HEK293 (cell line): ENCODE measurements around the gene FAM193A.
"Not testable (repeated sequence)": the region's sequence is repeated elsewhere in the genome, so short reads cannot be mapped to it uniquely, and the experiment has no call there.

ENCODE experiments used
- CTCF ChIA-PET: fragments of 350-600 bp; formaldehyde crosslinking; extraction: SDS; loops from one replicate; lab custom pipeline; 2021; ENCODE audit warnings: antibody characterized with exemption; lab: Yijun Ruan, JAX
- POLR2A ChIA-PET: fragments of 300-600 bp; formaldehyde crosslinking; extraction: SDS; loops from one replicate; lab custom pipeline; 2020; ENCODE audit warnings: antibody characterized with exemption, inconsistent platforms; lab: Yijun Ruan, JAX
- H3K27ac ChIP-seq: fragments of 200-500 bp; sonication (Bioruptor generic); 2 replicates; pipeline ENCODE4 v1.5.1; 2014; ENCODE audit warnings: low read depth, low read length, control low read depth, inconsistent platforms; ENCODE audit errors: extremely low read depth
- H3K36me3 ChIP-seq, 2 experiments: fragments of 200-500 bp in 1 of 2; sonication (Bioruptor generic) in 1 of 2; 1 replicate in 1 of 2; 2 replicates in 1 of 2; pipeline ENCODE4 v1.5.1; 2014 to 2017; ENCODE audit warnings: inconsistent platforms in 2 of 2, low read length in 2 of 2; ENCODE audit not compliant: control insufficient read depth in 2 of 2, insufficient read depth in 1 of 2
- H3K4me1 ChIP-seq: fragments of 200-500 bp; sonication (Bioruptor generic); 2 replicates; pipeline ENCODE4 v1.5.1; 2014; ENCODE audit warnings: mild to moderate bottlenecking, low read length, inconsistent platforms; ENCODE audit not compliant: control insufficient read depth, insufficient read depth
- H3K4me3 ChIP-seq: 2 replicates; pipeline ENCODE4 v1.5.1; 2011; ENCODE audit warnings: low read depth, mild to moderate bottlenecking, control low read depth, low read length, moderate library complexity
- H3K9me3 ChIP-seq: fragments of 200-500 bp; sonication (Bioruptor generic); 2 replicates; pipeline ENCODE4 v1.5.1; 2014; ENCODE audit warnings: low read depth, low read length, inconsistent platforms; ENCODE audit not compliant: control insufficient read depth, insufficient read depth
- GLIS1 ChIP-seq: fragments of 450-650 bp; formaldehyde crosslinking; IDR thresholded peaks from 2 replicates; pipeline ENCODE4 v1.5.1; 2016; ENCODE audit warnings: missing biosample characterization, missing genetic modification characterization
- KLF1 ChIP-seq: fragments of 450-650 bp; formaldehyde crosslinking; IDR thresholded peaks from 2 replicates; pipeline ENCODE4 v1.5.1; 2016; ENCODE audit warnings: missing biosample characterization, missing genetic modification characterization
- OVOL3 ChIP-seq: fragments of 450-650 bp; formaldehyde crosslinking; IDR thresholded peaks from 2 replicates; pipeline ENCODE4 v1.5.1; 2016; ENCODE audit warnings: missing biosample characterization, missing genetic modification characterization
- ZBTB17 ChIP-seq: fragments of 450-650 bp; formaldehyde crosslinking; IDR thresholded peaks from 2 replicates; pipeline ENCODE4 v1.5.1; 2016; ENCODE audit warnings: missing biosample characterization, missing genetic modification characterization
- ZNF292 ChIP-seq: fragments of 450-650 bp; formaldehyde crosslinking; IDR thresholded peaks from 2 replicates; pipeline ENCODE4 v1.5.1; 2016; ENCODE audit warnings: low read depth, missing biosample characterization, missing genetic modification characterization, borderline replicate concordance
- ZNF335 ChIP-seq: fragments of 450-650 bp; formaldehyde crosslinking; conservative IDR thresholded peaks from 2 replicates; pipeline ENCODE4 v1.5.1; 2016; ENCODE audit warnings: missing biosample characterization, missing genetic modification characterization
- ZNF350 ChIP-seq: fragments of 450-650 bp; formaldehyde crosslinking; IDR thresholded peaks from 2 replicates; pipeline ENCODE4 v1.5.0; 2017; ENCODE audit warnings: missing biosample characterization, mild to moderate bottlenecking, missing genetic modification characterization
- ZNF48 ChIP-seq: fragments of 450-650 bp; formaldehyde crosslinking; IDR thresholded peaks from 2 replicates; pipeline ENCODE4 v1.5.1; 2016; ENCODE audit warnings: missing biosample characterization, missing genetic modification characterization
- ZNF600 ChIP-seq: fragments of 450-650 bp; formaldehyde crosslinking; IDR thresholded peaks from 2 replicates; pipeline ENCODE4 v1.5.1; 2016; ENCODE audit warnings: missing biosample characterization, missing genetic modification characterization
- ZNF792 ChIP-seq: fragments of 450-650 bp; formaldehyde crosslinking; IDR thresholded peaks from 2 replicates; pipeline ENCODE4 v1.5.1; 2016; ENCODE audit warnings: missing biosample characterization, missing genetic modification characterization
- ZSCAN30 ChIP-seq: fragments of 450-650 bp; IDR thresholded peaks from 2 replicates; pipeline ENCODE4 v1.5.1; 2018; ENCODE audit warnings: missing biosample characterization, mild to moderate bottlenecking, missing genetic modification characterization, moderate library complexity
- TF ChIP-seq, protein P1 (sequence below): fragments of 450-650 bp; formaldehyde crosslinking; IDR thresholded peaks from 2 replicates; pipeline ENCODE4 v1.5.1; 2016; ENCODE audit warnings: missing biosample characterization, missing genetic modification characterization
- TF ChIP-seq, protein P2 (sequence below): fragments of 450-650 bp; formaldehyde crosslinking; IDR thresholded peaks from 2 replicates; pipeline ENCODE4 v1.5.1; 2017; ENCODE audit warnings: missing biosample characterization, missing genetic modification characterization
- TF ChIP-seq, protein P3 (sequence below): fragments of 450-650 bp; formaldehyde crosslinking; IDR thresholded peaks from 2 replicates; pipeline ENCODE4 v1.5.1; 2016; ENCODE audit warnings: missing biosample characterization, missing genetic modification characterization
- TF ChIP-seq, protein P4 (sequence below): fragments of 450-650 bp; formaldehyde crosslinking; IDR thresholded peaks from 2 replicates; pipeline ENCODE4 v1.5.1; 2017; ENCODE audit warnings: missing biosample characterization, missing genetic modification characterization

The FAM193A gene

DNA sequence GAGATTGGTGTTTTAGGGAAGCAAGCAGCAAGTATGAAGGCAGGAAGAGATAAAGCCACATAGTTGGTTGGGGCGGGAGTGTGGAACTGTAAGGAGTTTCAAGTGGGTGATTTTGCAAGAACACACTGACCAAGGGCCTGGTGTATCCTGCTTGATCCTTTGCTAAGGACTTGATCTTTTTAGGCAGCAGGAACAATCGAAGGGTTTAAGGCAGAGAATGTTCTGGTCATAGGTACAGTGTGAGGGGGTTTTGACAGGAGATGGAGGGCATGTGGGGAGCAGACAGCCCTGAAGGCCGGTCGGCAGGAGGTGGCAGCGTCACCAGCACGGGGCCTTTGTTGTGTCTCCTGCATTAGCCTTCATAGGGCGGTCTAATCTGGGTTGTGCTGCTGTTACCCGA, 54.7 kb downstream of the FAM193A start (continued):
- TF ChIP-seq, protein P1, sequence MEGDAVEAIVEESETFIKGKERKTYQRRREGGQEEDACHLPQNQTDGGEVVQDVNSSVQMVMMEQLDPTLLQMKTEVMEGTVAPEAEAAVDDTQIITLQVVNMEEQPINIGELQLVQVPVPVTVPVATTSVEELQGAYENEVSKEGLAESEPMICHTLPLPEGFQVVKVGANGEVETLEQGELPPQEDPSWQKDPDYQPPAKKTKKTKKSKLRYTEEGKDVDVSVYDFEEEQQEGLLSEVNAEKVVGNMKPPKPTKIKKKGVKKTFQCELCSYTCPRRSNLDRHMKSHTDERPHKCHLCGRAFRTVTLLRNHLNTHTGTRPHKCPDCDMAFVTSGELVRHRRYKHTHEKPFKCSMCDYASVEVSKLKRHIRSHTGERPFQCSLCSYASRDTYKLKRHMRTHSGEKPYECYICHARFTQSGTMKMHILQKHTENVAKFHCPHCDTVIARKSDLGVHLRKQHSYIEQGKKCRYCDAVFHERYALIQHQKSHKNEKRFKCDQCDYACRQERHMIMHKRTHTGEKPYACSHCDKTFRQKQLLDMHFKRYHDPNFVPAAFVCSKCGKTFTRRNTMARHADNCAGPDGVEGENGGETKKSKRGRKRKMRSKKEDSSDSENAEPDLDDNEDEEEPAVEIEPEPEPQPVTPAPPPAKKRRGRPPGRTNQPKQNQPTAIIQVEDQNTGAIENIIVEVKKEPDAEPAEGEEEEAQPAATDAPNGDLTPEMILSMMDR = no peak
- no peak for TF ChIP-seq ZNF292 (tag by site-specific recombination)
- TF ChIP-seq, protein P2, sequence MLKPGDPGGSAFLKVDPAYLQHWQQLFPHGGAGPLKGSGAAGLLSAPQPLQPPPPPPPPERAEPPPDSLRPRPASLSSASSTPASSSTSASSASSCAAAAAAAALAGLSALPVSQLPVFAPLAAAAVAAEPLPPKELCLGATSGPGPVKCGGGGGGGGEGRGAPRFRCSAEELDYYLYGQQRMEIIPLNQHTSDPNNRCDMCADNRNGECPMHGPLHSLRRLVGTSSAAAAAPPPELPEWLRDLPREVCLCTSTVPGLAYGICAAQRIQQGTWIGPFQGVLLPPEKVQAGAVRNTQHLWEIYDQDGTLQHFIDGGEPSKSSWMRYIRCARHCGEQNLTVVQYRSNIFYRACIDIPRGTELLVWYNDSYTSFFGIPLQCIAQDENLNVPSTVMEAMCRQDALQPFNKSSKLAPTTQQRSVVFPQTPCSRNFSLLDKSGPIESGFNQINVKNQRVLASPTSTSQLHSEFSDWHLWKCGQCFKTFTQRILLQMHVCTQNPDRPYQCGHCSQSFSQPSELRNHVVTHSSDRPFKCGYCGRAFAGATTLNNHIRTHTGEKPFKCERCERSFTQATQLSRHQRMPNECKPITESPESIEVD (tag by site-specific recombination) = no peak
- TF ChIP-seq ZNF48 (tag by site-specific recombination) = no peak
- TF ChIP-seq, protein P3, sequence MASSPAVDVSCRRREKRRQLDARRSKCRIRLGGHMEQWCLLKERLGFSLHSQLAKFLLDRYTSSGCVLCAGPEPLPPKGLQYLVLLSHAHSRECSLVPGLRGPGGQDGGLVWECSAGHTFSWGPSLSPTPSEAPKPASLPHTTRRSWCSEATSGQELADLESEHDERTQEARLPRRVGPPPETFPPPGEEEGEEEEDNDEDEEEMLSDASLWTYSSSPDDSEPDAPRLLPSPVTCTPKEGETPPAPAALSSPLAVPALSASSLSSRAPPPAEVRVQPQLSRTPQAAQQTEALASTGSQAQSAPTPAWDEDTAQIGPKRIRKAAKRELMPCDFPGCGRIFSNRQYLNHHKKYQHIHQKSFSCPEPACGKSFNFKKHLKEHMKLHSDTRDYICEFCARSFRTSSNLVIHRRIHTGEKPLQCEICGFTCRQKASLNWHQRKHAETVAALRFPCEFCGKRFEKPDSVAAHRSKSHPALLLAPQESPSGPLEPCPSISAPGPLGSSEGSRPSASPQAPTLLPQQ (tag by site-specific recombination) = no peak
- TF ChIP-seq GLIS1 (tag by site-specific recombination) = peak; percentile 41
- peak; percentile 91 for TF ChIP-seq ZNF600 (tag by site-specific recombination)
- peak; percentile 54 for TF ChIP-seq KLF1 (tag by site-specific recombination)
- TF ChIP-seq ZSCAN30 (tag by site-specific recombination) = no peak
- TF ChIP-seq ZNF335 (tag by site-specific recombination) = peak; percentile 33; the same call in 1 of the 2 replicates
- TF ChIP-seq OVOL3 (tag by site-specific recombination) = no peak
- TF ChIP-seq ZNF350 = no peak

DNA sequence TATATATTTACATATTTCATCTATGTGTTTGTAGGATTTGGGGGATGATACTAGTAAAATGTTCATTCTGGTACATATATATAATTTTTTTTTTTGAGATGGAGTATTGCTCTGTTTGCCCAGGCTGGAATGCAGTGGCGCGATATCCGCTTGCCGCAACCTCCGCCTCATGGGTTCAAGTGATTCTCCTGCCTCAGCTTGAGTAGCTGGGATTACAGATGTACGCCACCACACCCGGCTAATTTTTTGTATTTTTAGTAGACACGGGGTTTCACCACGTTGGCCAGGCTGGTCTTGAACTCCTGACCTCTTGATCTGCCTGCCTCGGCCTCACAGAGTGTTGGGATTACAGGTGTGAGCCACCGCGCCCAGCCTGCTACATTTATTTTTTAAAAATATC, 55.6 kb downstream of the FAM193A start:
- H3K4me3 ChIP-seq, POLR2A ChIA-PET, H3K27ac ChIP-seq, H3K4me1 ChIP-seq, H3K36me3 ChIP-seq, CTCF ChIA-PET, H3K9me3 ChIP-seq: not testable (repeated sequence)

DNA sequence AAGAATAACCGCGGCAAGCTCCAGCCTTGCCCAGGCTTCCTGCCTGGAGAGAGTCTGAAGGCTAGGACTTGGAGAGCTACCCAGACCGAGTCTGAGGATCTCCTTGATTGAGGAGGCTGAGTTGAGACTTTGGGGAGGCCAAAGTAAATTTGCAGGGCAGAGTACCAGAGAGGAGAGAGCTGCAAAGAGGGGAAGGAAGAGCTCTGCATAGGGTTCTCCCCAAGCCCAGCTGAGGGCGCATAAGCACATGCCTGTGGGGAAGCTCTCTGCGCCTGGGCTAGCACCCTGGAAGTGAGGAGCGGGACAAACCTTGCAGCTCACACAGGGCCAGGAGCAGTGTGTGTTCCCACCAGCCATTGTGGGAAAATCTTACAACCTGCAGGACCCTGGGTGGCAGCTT, 56.1 kb downstream of the FAM193A start:
- Histone ChIP-seq H3K4me1 (peaks cover 14% of the 10 kb centered on the region), H3K9me3 (no peaks in the 10 kb centered on the region), H3K27ac (no peak overlapping the region), H3K4me3 (no peak overlapping the region), H3K36me3 (peaks cover 0 to 7% of the 10 kb centered on the region in 2 experiments; a peak in 1 of 3 replicates)
- ChIA-PET POLR2A (no interaction called here), CTCF (interaction anchor here (0.5 kb wide), 1 partner anchor 52 kb away, joined by 4 read pairs; no protein-coding TSS in a partner anchor)
- TF ChIP-seq ZBTB17 (0 out of 2 replicates have a peak, but pooled peaks have one; percentile 23), ZNF792 (tag by site-specific recombination) (no peak)

DNA sequence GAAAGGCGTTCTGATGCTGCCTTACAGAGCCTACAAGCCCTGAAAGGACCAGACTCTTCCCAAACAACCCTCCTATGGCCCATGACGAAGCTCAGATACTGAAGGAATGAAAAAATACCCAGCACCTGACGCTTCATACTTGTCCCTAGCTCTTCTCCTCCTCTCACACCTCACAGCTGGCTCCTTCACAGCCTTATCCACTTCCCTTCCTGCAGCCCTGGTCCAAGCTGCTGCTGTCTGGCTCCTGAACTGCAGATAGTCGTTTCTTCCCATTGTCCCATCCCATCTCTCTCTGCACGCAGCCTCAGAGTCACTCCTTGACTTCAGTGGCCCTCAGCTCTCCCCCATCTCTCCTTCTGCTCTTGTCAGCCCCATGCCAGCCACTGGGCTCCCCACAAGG, 56.6 kb downstream of the FAM193A start:
- peak; percentile 65 for TF ChIP-seq ZNF600 (tag by site-specific recombination)
- TF ChIP-seq, protein P4, sequence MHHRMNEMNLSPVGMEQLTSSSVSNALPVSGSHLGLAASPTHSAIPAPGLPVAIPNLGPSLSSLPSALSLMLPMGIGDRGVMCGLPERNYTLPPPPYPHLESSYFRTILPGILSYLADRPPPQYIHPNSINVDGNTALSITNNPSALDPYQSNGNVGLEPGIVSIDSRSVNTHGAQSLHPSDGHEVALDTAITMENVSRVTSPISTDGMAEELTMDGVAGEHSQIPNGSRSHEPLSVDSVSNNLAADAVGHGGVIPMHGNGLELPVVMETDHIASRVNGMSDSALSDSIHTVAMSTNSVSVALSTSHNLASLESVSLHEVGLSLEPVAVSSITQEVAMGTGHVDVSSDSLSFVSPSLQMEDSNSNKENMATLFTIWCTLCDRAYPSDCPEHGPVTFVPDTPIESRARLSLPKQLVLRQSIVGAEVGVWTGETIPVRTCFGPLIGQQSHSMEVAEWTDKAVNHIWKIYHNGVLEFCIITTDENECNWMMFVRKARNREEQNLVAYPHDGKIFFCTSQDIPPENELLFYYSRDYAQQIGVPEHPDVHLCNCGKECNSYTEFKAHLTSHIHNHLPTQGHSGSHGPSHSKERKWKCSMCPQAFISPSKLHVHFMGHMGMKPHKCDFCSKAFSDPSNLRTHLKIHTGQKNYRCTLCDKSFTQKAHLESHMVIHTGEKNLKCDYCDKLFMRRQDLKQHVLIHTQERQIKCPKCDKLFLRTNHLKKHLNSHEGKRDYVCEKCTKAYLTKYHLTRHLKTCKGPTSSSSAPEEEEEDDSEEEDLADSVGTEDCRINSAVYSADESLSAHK = no peak
- Histone ChIP-seq H3K4me3 (no peak overlapping the region), H3K36me3 (peaks cover 0 to 7% of the 10 kb centered on the region in 2 experiments; a peak in 1 of 3 replicates), H3K9me3 (no peaks in the 10 kb centered on the region), H3K27ac (no peak overlapping the region), H3K4me1 (peaks cover 18% of the 10 kb centered on the region)
- CTCF ChIA-PET = interaction anchor here (0.5 kb wide), 1 partner anchor 52 kb away, joined by 4 read pairs; no protein-coding TSS in a partner anchor
- POLR2A ChIA-PET = no interaction called here
